IMR-90 (cell line): Measurements from ENCODE around the gene RSRC2. TPM values are rescaled to one million over a fixed set of nuclear protein-coding genes. Genes with fewer than 3 reads are reported as not detected.

Experiments used
- ATAC-seq: fragments of 200-7000 bp; cut with Tn5 transposase; 2 replicates; pipeline ENCODE4 v1.9.1; 2020; ENCODE audit warnings: low read depth, mild to moderate bottlenecking, moderate library complexity
- BruUV-seq: library from RNA; stranded (reverse); fragments of 400-500 nt; replicated peaks from 2 replicates; lab custom pipeline; 2021; lab: Mats Ljungman, UMichigan
- CTCF ChIA-PET: fragments of 300-600 bp; formaldehyde crosslinking; extraction: SDS; loops from one replicate; lab custom pipeline; 2021; ENCODE audit warnings: antibody characterized with exemption; lab: Yijun Ruan, JAX
- POLR2A ChIA-PET: fragments of 300-600 bp; sonication (Branson Sonifier 250); formaldehyde crosslinking; loops from one replicate; lab custom pipeline; 2022; ENCODE audit warnings: antibody characterized with exemption; ENCODE audit not compliant: unreplicated experiment; lab: Charles Lee
- DNase-seq: peaks from one replicate; pipeline ENCODE4 v3.0.0; 2013
- H2AFZ ChIP-seq: replicated peaks from 2 replicates; pipeline ENCODE3; 2013; ENCODE audit warnings: low read length, mild to moderate bottlenecking; ENCODE audit not compliant: poor library complexity
- H2AK5ac ChIP-seq: 2 replicates; pipeline ENCODE4 v1.6.1; 2013; ENCODE audit warnings: low read depth, low read length, inconsistent platforms
- H2AK9ac ChIP-seq: replicated peaks from 2 replicates; pipeline ENCODE3; 2013; ENCODE audit warnings: mild to moderate bottlenecking, low read depth, low read length, moderate library complexity; ENCODE audit not compliant: poor library complexity
- H2BK120ac ChIP-seq: 2 replicates; pipeline ENCODE4 v1.6.1; 2013; ENCODE audit warnings: low read depth, low read length, inconsistent platforms
- H2BK15ac ChIP-seq: 3 replicates; pipeline ENCODE4 v1.6.1; 2013; ENCODE audit warnings: low read depth, low read length, inconsistent platforms
- H2BK20ac ChIP-seq: 2 replicates; pipeline ENCODE4 v1.6.1; 2013; ENCODE audit warnings: low read depth, mild to moderate bottlenecking, inconsistent platforms, low read length, moderate library complexity
- H2BK5ac ChIP-seq: 2 replicates; pipeline ENCODE4 v1.6.1; 2013; ENCODE audit warnings: mild to moderate bottlenecking, low read depth, low read length, inconsistent platforms; ENCODE audit not compliant: poor library complexity, severe bottlenecking
- H3K14ac ChIP-seq: replicated peaks from 2 replicates; pipeline ENCODE4 v1.6.1; 2013; ENCODE audit warnings: low read depth, low read length, inconsistent platforms
- H3K18ac ChIP-seq: 2 replicates; pipeline ENCODE4 v1.6.1; 2013; ENCODE audit warnings: low read depth, low read length, control low read depth
- H3K23ac ChIP-seq: 2 replicates; pipeline ENCODE4 v1.6.1; 2013; ENCODE audit warnings: low read depth, low read length, inconsistent platforms
- H3K27ac ChIP-seq: 2 replicates; pipeline ENCODE4 v1.5.1; 2013; ENCODE audit warnings: mild to moderate bottlenecking, control low read depth, low read length; ENCODE audit not compliant: insufficient read depth
- H3K27me3 ChIP-seq: 2 replicates; pipeline ENCODE4 v1.6.1; 2013; ENCODE audit warnings: low read length; ENCODE audit not compliant: control insufficient read depth, insufficient read depth
- H3K36me3 ChIP-seq: 2 replicates; pipeline ENCODE4 v1.6.1; 2013; ENCODE audit warnings: low read length, mixed read lengths; ENCODE audit not compliant: control insufficient read depth, insufficient read depth
- H3K4ac ChIP-seq: 2 replicates; pipeline ENCODE4 v1.6.1; 2013; ENCODE audit warnings: low read depth, low read length, inconsistent platforms
- H3K4me1 ChIP-seq: 2 replicates; pipeline ENCODE4 v1.6.1; 2013; ENCODE audit warnings: low read length, mixed read lengths; ENCODE audit not compliant: control insufficient read depth, insufficient read depth
- H3K4me2 ChIP-seq: 2 replicates; pipeline ENCODE4 v1.6.1; 2013; ENCODE audit warnings: low read depth, mild to moderate bottlenecking, control low read depth, low read length, moderate library complexity
- H3K4me3 ChIP-seq: 2 replicates; pipeline ENCODE4 v1.5.1; 2013; ENCODE audit warnings: low read depth, mild to moderate bottlenecking, control low read depth, low read length, moderate library complexity; ENCODE audit not compliant: insufficient read depth
- H3K56ac ChIP-seq: 2 replicates; pipeline ENCODE4 v1.6.1; 2013; ENCODE audit warnings: low read length, inconsistent platforms; ENCODE audit not compliant: insufficient read depth; ENCODE audit errors: extremely low read depth
- H3K79me1 ChIP-seq, 2 experiments: 2 replicates each; pipeline ENCODE4 v1.6.1; 2013; ENCODE audit warnings: low read length in 2 of 2, inconsistent platforms in 1 of 2, low read depth in 1 of 2
- H3K9ac ChIP-seq: 2 replicates; pipeline ENCODE4 v1.6.1; 2013; ENCODE audit warnings: low read depth, low read length, control low read depth
- H3K9me1 ChIP-seq: 2 replicates; pipeline ENCODE4 v1.6.1; 2013; ENCODE audit warnings: low read length, inconsistent platforms; ENCODE audit not compliant: insufficient read depth
- H3K9me3 ChIP-seq: 2 replicates; pipeline ENCODE4 v1.6.1; 2013; ENCODE audit warnings: low read length; ENCODE audit not compliant: control insufficient read depth, insufficient read depth
- H4K20me1 ChIP-seq: 2 replicates; pipeline ENCODE4 v1.6.1; 2013; ENCODE audit warnings: low read length, inconsistent platforms; ENCODE audit not compliant: insufficient read depth
- H4K5ac ChIP-seq: 2 replicates; pipeline ENCODE4 v1.6.1; 2013; ENCODE audit warnings: mild to moderate bottlenecking, low read depth, low read length, control low read depth
- H4K8ac ChIP-seq, 2 experiments: 2 replicates each; pipeline ENCODE4 v1.6.1; 2013; ENCODE audit warnings: low read depth in 2 of 2, low read length in 2 of 2, control low read depth in 1 of 2, inconsistent platforms in 1 of 2
- H4K91ac ChIP-seq: 2 replicates; pipeline ENCODE4 v1.6.1; 2013; ENCODE audit warnings: low read depth, low read length, inconsistent platforms; ENCODE audit not compliant: insufficient read depth
- BHLHE40 ChIP-seq: fragments of 150-350 bp; IDR thresholded peaks from 2 replicates; pipeline ENCODE4 v1.6.1; 2016; ENCODE audit warnings: mild to moderate bottlenecking, low read depth, low read length
- CEBPB ChIP-seq: IDR thresholded peaks from 2 replicates; pipeline ENCODE4 v1.6.1; 2012; ENCODE audit warnings: low read depth, low read length, improper control_type of control experiment
- CHD1 ChIP-seq: IDR thresholded peaks from 2 replicates; pipeline ENCODE4 v1.6.1; 2012; ENCODE audit warnings: low read depth, low read length, improper control_type of control experiment
- CTCF ChIP-seq: conservative IDR thresholded peaks from 2 replicates; pipeline ENCODE4 v1.5.1; 2012; ENCODE audit warnings: mild to moderate bottlenecking, low read depth, low read length, improper control_type of control experiment
- FOS ChIP-seq: fragments of 150-350 bp; IDR thresholded peaks from 2 replicates; pipeline ENCODE4 v1.6.1; 2016; ENCODE audit warnings: low read depth, low read length
- MAFK ChIP-seq: IDR thresholded peaks from 2 replicates; pipeline ENCODE4 v1.6.1; 2012; ENCODE audit warnings: low read depth, low read length, improper control_type of control experiment
- MAZ ChIP-seq: IDR thresholded peaks from 2 replicates; pipeline ENCODE4 v1.6.1; 2012; ENCODE audit warnings: low read depth, mild to moderate bottlenecking, low read length, improper control_type of control experiment, moderate library complexity, borderline replicate concordance
- MXI1 ChIP-seq: IDR thresholded peaks from 2 replicates; pipeline ENCODE4 v1.6.1; 2012; ENCODE audit warnings: low read depth, mild to moderate bottlenecking, low read length, moderate library complexity, borderline replicate concordance
- POLR2A ChIP-seq: IDR thresholded peaks from 2 replicates; pipeline ENCODE4 v1.6.1; 2012; ENCODE audit warnings: mild to moderate bottlenecking, low read depth, low read length
- RAD21 ChIP-seq: IDR thresholded peaks from 2 replicates; pipeline ENCODE4 v1.6.1; 2012; ENCODE audit warnings: low read length, improper control_type of control experiment
- RCOR1 ChIP-seq: IDR thresholded peaks from 2 replicates; pipeline ENCODE4 v1.6.1; 2012; ENCODE audit warnings: mild to moderate bottlenecking, low read length, improper control_type of control experiment; ENCODE audit not compliant: insufficient replicate concordance
- RFX5 ChIP-seq: IDR thresholded peaks from 2 replicates; pipeline ENCODE4 v1.8.0; 2012; ENCODE audit warnings: low read depth, mild to moderate bottlenecking, low read length, moderate library complexity
- SMC3 ChIP-seq: fragments of 150-350 bp; IDR thresholded peaks from 2 replicates; pipeline ENCODE4 v1.6.1; 2016; ENCODE audit warnings: low read depth, mild to moderate bottlenecking, antibody characterized with exemption, low read length, moderate library complexity
- USF2 ChIP-seq: fragments of 150-350 bp; IDR thresholded peaks from 2 replicates; pipeline ENCODE4 v1.6.1; 2017; ENCODE audit warnings: mild to moderate bottlenecking, antibody characterized with exemption, low read length, low read depth
- WGBS, 2 experiments: methylation state at CpG; one replicate each; pipeline versions ENCODE4 v1.1.5 to v1.1.7; 2013; ENCODE audit warnings: missing lambda C conversion rate in 2 of 2; ENCODE audit not compliant: insufficient read length in 1 of 2; ENCODE audit errors: extremely low coverage in 2 of 2; 5-methylcytosine and 5-hydroxymethylcytosine counted together
- dilution Hi-C: fragments of 300-500 bp; cut with HindIII; formaldehyde crosslinking; loops from one replicate; pipeline ENCODE4 v1.14.3; 2018; ENCODE audit warnings: low sequenced_read_pairs; ENCODE audit not compliant: unreplicated experiment
- in situ Hi-C: fragments of 300-500 bp; cut with MboI; formaldehyde crosslinking; loops from 3 replicates; pipeline ENCODE4 v1.14.3; 2019; ENCODE audit warnings: low sequenced_read_pairs, inconsistent platforms, mixed read lengths
- intact Hi-C: fragments of 100-400 bp; cut with micrococcal nuclease; formaldehyde crosslinking; loops from 2 replicates; pipeline ENCODE4 v1.10.0; 2022
- polyA plus RNA-seq, 3 experiments: library from polyadenylated mRNA; depleted of rRNA; stranded (reverse); fragments of >200 nt; gene quantifications; 2 replicates each; pipeline ENCODE4 v1.2.3, GENCODE V29; 2012; ENCODE audit warnings: low replicate concordance in 1 of 3
- total RNA-seq: library from RNA; depleted of rRNA; stranded (reverse); fragments of >200 nt; gene quantifications from 2 replicates; pipeline ENCODE4 v1.2.3, GENCODE V29; 2012

Gene RSRC2
- total and polyA plus RNA-seq, 2 of the 4 experiments (the other 2 are of a cell fraction): 18.6 to 31.5 TPM

- no peaks in the 10 kb centered on the region for H3K4me1 ChIP-seq
- no TSS peak for BruUV-seq
- no peak for ATAC-seq
- intact Hi-C loops (loop anchor here (5.0 kb wide), 1 partner anchor 50 kb away; no protein-coding TSS in a partner anchor), in situ Hi-C loops (no loop called here), dilution Hi-C loops (no loop called here)
- H3K4ac ChIP-seq: no peak overlapping the region
- POLR2A ChIA-PET: no interaction called here
- no peak overlapping the region for H3K23ac ChIP-seq
- CTCF ChIA-PET: no interaction called here
- no peaks in the 10 kb centered on the region for H3K9me1 ChIP-seq
- H3K36me3 ChIP-seq: peaks cover 9% of the 10 kb centered on the region
- H4K91ac ChIP-seq: no peak overlapping the region
- H2BK5ac ChIP-seq: no peak overlapping the region
- H3K4me2 ChIP-seq: no peak overlapping the region
- H2BK120ac ChIP-seq: no peak overlapping the region
- DNase-seq: no peak
- no peaks in the 10 kb centered on the region for H3K27me3 ChIP-seq
- no peak overlapping the region for H2AK9ac ChIP-seq
- H2BK20ac ChIP-seq: no peak overlapping the region
- H3K18ac ChIP-seq: no peak overlapping the region
- H3K4me3 ChIP-seq: no peak overlapping the region
- no peaks in the 10 kb centered on the region for H3K9me3 ChIP-seq
- TF ChIP-seq MAZ (no peak), RFX5 (no peak), MAFK (no peak), RAD21 (no peak), CHD1 (no peak), USF2 (no peak), CTCF (no peak), SMC3 (no peak), RCOR1 (no peak), BHLHE40 (no peak), FOS (no peak), POLR2A (no peak), MXI1 (no peak), CEBPB (no peak)
- no peak overlapping the region for H3K27ac ChIP-seq
- H4K20me1 ChIP-seq: no peaks in the 10 kb centered on the region
- H3K79me1 ChIP-seq: peaks cover 13 to 19% of the 10 kb centered on the region in 2 experiments; a peak in 2 of 4 replicates
- H4K5ac ChIP-seq: no peak overlapping the region
- no peak overlapping the region for H2BK15ac ChIP-seq
- H2AK5ac ChIP-seq: no peak overlapping the region
- no peak overlapping the region for H3K14ac ChIP-seq
- H2AFZ ChIP-seq: no peak overlapping the region
- WGBS, 2 experiments: no CpG with 5 or more reads among the region's 4 CpGs
- no peak overlapping the region for H4K8ac ChIP-seq
- H3K9ac ChIP-seq: no peak overlapping the region
- H3K56ac ChIP-seq: no peak overlapping the region
These were observed 10.3 kb upstream of the RSRC2 start for GRCh38 chr12:122537021-122537420.
